Body of pancreas (tissue), 4 donors: ENCODE results near the gene PSD.

Experiments used
- CTCF ChIP-seq, 7 experiments: fragments of 450-650 bp in 4 of 7; fragments of 200-600 bp in 3 of 7; sonication (generic) in 3 of 7; IDR thresholded peaks; one replicate each; pipeline ENCODE4 v1.5.1; 2016 to 2019; ENCODE audit warnings: antibody characterized with exemption in 7 of 7
- POLR2A ChIP-seq, 3 donors: fragments of 450-650 bp; IDR thresholded peaks; one replicate each; pipeline ENCODE4 v1.6.1; 2016; ENCODE audit warnings: antibody characterized with exemption in 3 of 3, mild to moderate bottlenecking in 2 of 3

GRCh38 chr10:102375250-102375649 lies 43.3 kb downstream of the PSD start:
- TF ChIP-seq CTCF (IDR thresholded peaks at IDR 0.05) (peak in 1 of 7 experiments; percentile 9), POLR2A (IDR thresholded peaks at IDR 0.05) (no peak)
